NCI-H2196 treated with DMSO at 0.1 percent for 48 hours (cell line): Measurements from ENCODE around the gene FGD3.
"Not testable (repeated sequence)": the region's sequence is repeated elsewhere in the genome, so short reads cannot be mapped to it uniquely, and the experiment has no call there.

ENCODE experiments used
- DNase-seq: peaks from one replicate; lab custom pipeline; 2025; ENCODE audit not compliant: unreplicated experiment; lab: John Stamatoyannopoulos, UW

Gene FGD3

DNA sequence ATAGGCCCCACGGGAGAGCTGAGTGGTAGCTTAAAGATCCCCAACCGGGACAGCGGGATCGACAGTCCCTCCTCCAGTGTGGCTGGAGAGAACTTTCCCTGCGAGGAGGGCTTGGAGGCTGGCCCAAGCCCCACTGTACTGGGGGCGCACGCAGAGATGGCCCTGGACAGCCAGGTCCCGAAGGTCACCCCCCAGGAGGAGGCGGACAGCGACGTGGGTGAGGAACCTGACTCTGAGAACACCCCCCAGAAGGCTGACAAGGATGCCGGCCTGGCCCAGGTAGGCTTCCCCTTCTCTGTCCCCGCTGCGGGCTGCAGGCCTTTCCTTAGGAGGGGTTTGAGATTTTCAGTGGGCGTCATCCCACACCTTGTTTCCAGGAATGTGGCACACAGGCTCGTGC, 29.1 kb downstream of the FGD3 start:
- no peak for DNase-seq

DNA sequence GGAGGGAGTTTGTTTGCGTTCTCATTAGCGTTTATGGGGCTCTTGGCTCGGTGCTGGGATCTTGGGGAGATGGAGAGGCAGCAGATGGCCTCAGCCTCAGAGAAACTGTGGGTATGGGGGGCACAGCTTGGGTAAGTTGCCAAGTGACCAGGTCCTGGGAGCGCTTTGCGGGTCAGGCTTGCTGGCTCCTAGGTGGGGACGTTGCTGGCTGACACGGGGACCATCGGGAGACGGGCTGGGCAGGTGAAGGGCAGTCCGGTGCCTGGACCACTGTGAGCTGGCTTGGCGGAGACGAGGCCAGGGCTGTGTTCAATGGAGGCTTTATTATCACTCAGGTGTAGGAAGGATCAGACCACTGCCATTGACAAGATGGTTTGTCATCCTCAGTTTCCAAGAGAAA, 30.0 kb downstream of the FGD3 start:
- no peak for DNase-seq

DNA sequence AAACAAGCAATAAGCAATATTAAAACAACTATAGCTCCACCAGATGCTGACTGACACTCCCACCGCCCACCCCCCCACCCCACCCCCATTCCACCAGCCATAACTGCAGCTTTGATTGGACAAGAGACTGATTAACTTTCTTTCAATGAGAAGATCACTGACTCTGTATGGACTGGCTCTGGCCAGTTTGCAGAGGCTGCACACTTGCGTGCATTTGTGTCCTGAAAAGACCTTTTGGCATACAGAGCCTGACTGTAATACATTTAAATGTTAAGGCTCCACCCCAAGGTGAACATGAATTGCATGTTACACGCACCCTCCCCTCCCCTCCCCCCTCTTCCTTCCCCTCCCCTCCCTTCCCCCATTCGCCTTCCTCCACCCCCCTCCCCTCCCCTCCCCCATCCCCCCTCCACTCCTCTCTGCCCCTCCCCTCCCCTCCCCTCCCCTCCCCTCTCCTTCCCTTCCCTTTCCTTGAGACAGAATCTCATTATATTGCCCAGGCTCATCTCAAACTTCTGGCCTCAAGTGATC, 31.1 kb downstream of the FGD3 start:
- no peak for DNase-seq

DNA sequence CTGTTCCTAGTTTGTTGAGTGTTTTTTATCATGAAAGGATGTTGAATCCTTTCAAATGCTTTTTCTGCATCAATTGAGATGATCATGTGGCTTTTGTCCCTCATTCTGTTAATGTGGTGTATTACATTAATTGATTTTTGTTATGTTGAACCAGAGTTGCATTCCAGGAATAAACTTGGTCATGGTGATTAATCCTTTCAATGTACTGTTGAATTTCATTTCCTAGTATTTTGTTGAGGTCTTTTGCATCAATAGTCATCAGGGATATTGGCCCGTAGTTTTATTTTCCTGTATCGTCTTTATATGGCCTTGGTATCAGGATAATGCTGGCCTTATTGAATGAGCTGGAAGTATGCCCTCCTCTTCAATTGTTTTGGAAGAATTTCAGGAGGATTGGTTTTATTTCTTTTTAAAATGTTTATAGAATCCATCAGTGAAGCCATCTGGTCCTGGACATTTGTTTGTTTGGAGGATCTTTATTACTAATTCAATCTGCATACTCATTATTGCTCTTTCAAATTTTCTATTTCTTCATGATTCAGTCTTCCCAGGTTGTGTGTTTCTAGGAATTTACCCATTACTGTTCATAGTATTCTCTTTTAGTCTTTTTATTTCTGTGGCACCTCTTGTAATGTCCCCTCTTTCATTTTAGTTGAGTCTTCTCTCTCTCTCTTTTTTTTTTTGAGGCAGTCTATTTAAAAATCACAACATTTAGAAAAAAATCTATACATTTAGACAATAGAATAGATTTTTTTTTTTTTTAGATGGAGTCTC, 32.1 kb downstream of the FGD3 start:
- no peak for DNase-seq

DNA sequence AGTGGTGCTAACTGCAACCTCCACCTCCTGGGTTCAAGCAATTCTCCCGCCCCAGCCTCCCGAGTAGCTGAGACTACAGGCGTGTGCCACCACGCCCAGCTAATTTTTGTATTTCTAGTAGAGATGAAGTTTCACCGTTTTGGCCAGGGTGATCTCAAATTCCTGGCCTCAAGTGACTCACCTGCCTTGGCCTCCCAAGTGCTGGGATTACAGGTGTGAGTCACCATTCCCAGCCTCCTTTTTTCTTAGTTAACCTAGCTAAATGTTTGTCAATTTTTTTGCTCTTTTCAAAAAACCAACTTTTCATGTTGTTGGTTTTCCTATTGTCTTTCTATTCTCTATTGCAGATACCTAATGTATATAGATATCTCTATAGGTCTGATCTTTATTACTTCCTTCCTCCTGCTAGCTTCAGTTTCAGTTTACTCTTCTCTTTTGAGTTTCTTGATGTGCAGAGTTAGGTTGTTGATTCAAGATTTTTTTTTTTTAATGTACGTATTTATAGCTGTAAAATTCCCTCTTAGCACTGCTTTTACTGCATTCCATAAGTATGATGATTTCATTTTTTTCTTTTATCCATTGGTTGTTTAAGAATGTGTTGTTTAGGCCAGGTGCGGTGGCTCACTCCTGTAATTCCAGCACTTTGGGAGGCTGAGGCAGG, 32.9 kb downstream of the FGD3 start:
- DNase-seq = no peak

DNA sequence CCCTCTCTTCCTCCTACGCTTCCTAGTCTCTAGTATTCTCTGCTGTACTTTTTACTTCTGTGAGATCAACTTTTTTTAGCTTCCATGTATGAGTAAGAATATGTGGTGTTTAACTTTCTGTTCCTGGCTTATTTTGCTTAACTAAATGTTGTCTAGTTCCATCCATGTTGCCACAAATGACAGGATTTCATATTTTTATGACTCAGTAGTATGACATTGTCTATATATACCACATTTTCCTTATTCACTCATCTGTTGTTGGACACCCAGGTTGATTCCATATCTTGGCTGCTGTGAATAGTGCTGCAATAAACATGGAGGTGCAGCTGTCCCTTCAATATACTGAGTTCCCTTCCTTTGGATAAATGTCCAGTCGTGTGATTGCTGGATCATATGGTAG, 34.8 kb downstream of the FGD3 start:
- no peak for DNase-seq

DNA sequence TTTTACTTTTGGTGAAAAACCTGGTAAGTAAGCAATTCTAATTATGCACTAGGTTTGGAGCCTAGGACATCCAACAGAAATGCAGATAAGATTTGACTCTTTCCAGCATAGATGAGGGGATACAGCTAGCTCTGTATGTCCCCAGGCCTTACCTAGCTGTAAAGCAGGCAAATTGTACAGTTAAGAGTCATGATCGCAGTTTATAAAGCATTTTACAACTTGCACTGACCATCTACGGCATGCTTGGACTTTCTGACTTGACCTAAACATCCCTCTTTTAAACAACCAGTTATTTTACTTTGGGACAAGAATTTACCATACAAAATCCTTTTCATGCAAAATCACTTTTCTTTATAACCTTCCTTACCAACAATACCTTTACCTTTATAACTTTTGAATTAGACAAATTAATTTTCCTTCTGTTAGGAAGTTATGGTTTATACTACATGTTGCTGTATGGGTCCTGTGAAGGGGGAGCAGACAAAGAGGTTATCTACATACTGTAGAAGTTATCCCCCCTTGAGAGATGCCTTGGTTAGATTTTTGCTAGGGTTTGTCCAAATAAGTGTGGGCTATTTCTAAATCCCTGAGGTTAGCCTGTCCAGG, 36.8 kb downstream of the FGD3 start:
- DNase-seq = no peak

DNA sequence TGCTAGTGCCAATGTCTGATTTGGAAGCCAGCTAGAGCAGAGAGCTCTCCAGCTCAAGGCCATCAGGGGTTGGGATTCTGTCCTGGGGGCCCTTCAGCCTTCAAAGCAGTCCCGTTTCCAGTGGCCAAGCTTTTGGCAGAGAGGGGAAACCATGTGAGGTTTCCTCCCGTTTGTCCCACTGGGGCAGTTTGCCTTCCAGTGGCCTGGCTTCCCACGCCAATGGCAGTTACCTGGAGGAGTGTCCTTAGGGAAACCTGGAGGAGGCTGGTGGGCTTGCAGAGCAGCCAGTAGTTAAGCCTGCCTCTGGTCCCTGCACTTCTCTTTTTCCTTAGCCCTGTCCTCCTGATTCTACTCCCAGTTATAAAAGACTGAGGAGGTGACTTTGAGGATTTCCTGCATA, 37.7 kb downstream of the FGD3 start:
- no peak for DNase-seq

DNA sequence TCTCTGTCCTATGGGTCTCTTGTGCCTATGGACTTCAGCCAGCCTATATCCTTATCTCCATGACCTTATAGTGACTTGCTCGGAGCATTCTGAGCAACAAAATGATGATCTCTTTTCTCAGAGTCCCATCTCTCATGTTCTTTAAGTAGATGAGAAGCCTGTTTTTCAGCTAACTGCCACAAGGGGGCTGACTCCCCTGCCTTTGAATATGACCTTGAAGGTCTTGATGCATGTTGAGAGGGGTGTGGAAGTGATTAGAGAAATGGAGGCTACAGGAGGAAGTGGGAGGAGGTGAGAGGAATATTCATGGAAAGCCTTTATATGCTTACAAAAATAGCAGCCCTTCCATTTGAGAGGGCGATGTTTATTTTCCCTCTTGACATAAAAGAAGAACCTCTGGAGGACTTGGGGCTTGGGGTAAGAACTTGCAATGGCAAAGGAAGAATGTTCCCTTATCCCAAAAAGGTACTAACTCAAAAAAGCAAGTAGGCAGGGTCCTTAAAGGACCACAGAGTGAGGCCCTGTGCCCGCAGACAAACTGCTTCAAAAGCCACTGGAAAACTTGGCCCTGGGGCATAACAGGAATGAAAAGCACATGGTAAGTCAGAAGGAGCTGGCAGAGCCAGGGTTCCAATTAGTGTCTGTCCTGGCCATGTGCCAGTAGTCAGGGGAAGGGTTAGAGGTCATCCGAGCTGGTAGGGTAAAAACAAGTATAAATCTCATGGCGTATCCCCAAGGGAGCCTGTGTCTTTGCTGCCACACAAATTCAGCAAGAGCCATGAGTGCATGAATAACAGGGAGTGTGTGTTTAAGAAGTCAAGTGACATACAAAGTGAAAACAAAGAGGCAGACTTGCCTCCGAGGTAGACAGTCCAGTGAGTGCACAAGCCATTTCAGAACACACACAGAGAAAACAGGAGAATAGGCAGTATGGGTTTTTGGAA, 39.1 kb downstream of the FGD3 start:
- DNase-seq = no peak

DNA sequence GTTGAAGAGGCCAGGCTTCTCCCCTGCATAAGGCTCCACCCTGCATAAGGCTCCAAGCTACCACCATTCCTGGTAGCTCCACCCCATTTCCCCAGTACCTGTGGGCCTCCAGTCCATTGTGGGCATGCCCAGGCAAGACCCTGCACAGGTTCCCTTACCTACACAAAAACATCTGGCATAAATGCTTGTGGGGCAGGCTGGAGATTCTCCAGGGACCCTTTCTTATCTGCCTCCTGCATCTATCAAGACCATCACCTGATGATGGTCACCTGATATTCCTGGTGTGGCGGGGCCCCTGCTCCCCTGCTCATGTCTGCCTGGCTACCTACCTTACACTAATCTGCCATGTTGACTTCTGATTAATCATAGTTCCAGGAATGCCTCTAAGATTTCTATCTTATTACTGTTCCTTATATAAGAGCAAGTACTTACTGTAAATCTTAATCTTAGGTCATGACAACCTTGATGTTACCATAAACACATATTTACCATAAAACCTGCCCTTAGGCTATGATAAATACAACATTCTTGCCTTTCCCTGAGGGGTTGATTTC, 41.0 kb downstream of the FGD3 start:
- no peak for DNase-seq

DNA sequence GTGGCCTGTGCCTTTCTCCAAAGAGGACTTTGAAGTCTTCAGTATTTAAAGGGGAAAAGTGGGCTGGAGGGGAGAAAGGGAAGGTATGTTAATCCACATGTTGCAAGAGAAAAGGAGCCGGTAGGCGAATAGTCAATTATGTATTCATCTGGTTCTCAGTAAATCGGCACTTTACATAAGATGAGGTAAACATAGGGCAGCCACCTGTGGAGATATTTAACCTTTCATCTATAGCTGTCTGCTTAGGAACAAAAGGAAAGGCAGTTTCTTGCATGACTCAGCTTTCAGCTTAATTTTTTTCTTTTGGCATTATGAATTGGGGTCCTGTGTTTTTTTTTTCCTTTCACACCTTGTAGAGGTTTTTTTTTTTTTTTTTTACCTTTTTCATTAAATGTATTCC, 42.2 kb downstream of the FGD3 start:
- DNase-seq = no peak

DNA sequence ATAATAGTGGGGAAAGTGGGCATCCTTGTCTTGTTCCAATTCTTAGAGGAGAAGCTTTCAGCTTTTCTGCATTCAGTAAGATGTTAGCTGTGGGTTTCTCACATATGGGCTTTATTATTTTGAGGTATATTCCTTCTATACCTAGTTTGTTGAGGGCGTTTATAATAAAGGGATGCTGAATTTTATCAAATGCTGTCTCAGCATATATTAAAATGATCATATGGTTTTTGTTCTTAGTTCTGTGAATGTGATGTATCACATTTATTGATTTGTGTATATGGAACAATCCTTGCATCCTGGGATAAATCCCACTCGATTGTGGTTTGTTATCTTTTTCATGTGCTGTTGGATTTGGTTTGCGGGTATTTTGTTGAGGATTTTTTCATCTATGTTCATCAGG, 43.1 kb downstream of the FGD3 start:
- no peak for DNase-seq

DNA sequence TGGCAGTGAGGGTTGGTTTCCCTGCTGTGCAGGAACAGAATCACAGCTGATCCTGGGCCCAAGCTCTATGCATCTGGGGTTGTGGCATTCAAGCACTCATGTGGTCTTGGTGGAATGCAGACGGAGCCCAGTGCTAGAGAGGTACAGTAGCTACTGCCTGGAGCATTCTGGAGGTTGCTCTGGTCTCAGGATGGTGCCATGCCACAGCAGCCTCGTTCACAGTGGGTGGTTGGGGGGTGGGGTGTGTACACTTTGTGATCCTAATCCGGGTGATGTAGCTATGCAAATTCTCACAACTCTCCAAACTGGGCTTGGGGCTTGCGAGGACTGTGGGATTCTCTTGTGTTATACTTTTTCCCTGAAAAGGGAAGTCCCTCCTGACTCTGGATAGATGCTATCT, 45.2 kb downstream of the FGD3 start:
- DNase-seq = no peak

DNA sequence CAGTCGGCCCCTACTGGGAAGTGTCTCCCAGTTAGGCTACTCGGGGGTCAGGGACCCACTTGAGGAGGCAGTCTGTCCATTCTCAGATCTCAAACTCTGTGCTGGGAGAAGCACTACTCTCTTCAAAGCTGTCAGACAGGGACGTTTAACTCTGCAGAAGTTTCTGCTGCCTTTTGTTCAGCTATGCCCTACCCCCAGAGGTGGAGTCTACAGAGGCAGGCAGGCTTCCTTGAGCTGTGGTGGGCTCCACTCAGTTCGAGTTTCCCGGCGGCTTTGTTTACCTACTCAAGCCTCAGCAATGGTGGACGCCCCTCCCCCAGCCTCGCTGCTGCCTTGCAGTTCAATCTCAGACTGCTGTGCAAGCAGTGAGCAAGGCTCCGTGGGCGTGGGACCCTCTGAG, 51.5 kb downstream of the FGD3 start:
- DNase-seq = not testable (repeated sequence)

DNA sequence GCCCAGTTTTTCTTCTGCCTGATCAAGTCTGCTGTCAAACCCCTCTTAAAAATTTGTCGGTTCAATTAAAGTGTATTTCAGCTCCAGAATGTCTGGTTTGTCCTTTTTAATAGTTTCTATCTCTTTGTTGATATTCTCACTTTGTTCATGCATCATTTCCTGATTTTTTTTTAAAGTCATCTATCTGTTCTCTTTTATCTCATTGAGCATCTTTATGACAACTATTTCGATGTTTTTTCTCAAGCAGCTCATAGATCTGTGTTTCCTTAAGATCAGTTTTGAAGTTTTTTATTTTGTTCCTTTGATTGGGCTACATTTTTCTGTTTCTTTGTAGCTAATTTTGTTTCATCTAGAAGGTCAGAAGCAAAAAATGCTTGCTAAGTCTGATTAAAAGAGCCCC, 53.7 kb downstream of the FGD3 start:
- DNase-seq = no peak

DNA sequence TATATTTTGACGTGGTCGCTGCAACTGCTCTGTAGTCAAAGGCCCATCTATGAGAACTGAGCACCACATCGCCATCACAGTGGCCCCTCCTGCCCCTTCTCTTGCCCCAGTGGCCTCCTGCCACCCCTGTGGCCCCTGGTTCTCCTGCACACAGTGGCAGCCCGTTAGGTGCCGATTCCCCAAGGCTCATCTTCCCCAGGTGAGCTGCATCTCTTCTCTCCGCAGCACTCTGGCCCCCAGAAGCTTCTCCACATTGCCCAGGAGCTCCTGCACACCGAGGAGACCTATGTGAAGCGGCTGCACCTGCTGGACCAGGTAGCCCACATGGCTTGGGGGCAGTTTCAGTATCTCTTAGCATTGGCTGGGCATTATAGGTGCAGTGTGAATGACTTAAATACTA, 55.4 kb downstream of the FGD3 start:
- DNase-seq = no peak

DNA sequence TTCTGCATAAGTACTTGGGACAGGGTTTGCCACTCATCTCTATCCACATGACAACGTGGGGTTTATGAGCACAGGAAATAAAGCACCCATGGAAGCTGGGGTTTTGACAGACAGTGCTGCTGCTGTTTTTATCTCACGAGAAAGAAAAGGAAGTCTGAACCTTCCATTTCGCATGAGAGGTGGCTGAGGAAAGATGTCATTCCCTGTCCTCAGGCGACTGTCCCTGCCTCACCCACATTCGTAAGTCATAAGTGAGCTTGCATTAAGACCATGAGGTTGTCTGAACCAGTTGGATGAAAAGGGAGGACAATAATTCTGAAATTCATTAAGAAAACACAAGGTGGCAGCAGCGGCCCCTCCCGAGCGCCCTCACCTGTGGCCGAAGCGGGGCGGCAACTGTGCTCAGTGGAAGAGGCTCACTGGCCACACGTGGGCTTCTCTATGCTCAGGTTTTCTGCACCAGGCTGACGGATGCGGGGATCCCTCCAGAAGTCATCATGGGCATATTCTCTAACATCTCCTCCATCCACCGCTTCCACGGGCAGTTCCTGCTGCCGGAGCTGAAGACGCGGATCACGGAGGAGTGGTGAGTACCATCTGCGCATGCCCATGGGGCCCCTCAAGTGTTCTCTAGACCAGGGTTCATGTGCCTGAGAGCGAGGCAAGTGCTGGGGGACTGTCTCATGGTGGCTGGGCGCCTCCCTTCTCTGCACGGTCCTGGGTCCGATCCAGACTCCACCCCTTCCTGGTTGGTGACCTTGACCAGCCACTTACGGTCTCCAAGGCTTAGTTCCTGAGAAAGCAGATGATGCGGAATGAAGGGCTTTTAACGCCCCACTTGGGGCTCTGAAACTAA, 56.5 kb downstream of the FGD3 start:
- DNase-seq = peak; percentile 72

DNA sequence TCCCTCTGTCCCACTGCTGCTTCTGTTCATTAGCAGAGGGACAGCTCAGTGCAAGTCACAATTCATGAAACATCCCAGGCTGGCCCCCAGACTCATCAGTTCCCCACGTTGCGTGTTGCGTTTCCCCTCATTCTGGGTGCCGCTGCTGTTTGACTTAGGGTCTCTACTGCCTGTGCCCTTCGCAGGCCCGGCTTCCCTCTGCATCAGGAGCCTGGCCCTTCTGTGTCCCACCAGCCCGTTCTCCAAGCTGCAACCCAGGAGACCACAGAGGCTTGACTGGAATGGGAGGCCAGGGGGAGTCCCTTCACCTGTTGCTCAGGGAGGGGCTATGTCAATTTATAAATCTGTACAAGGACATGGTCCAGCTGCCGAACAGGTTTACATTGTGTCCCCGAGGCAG, 57.2 kb downstream of the FGD3 start:
- no peak for DNase-seq

DNA sequence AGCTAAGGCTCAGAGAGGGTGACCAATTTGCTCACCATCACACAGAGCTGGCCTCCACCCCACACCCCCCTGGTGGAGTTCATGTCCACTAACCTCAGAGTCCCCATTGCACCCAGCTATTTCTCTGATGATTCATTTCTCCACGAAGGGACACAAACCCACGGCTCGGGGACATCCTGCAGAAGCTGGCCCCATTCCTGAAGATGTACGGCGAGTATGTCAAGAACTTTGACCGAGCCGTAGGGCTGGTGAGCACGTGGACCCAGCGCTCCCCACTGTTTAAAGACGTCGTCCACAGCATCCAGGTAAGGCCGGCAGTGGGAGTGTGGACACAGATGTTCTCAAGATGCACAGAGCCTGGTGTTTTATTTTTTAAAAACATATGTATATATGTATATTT, 58.6 kb downstream of the FGD3 start:
- DNase-seq = no peak

DNA sequence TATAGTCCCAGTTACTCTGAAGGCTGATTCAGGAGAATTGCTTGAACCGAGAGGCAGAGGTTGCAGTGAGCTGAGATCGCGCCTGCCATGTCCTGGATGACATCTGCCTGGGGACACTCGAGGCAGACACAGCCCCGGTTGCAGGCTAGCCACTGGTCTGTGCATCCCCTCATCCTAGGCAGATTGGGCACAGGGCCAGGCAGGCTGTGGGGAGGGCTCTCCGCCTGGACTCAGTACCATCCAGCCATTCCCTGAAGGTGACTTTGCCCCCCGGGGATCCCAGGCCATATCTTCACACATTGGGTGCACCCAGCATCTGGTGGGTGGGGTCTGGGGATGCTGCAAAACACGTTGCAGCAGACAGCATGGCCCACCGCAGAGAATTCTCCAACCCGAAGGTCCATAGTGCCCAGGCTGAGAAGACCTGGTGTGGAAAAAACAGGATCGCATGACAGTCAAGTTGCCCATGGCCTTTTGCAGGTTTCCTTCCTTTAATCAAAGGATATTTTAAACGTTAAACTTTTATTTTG, 60.3 kb downstream of the FGD3 start:
- DNase-seq = no peak
